Iris pigment epithelial cell (primary cell): ENCODE measurements around the gene SGMS1.
"Not testable (repeated sequence)": the region's sequence is repeated elsewhere in the genome, so short reads cannot be mapped to it uniquely, and the experiment has no call there.

Experiments
- DNase-seq: peaks from one replicate; pipeline ENCODE4 v3.0.0-alpha.2; 2011; ENCODE audit warnings: low read depth

Gene SGMS1

DNA sequence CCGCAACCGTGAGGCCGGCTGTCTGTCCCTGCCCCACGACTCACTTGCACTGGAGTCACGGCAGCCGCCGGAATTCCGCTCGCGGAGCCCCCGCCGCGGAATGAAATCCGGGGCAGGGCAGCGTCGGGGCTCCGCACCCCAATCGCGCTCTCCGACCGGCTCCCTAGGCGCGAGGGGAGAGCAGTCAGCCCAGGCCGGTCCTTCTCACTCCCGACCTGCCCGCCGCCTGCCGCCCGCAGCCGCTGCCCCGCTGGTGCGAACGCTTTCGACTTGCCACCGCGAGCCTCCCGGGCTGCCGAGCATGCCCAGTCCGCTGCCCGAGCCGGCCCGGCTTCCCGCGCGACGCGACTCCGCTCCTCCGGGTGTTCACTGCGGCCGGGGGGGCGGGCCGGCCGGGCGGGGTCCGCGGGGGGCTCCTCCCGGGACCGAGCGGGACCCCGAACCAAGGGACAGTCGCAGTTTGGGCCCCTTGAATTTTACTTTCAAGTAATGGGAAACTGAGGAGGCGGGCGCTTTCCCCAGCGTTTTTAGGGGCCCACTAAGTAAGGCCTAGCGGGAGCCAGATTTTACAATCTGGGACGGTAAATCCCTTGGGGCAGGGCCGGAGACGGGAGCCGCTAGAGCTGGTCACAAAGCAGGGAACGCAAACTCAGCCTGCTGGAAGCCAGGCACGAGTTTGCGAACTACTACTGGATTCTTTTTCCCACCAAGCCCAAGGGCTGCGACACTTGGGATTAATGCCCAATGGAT lies at the start of gene SGMS1:
TSS of gene SGMS1 (minus strand) at position 294 of the 750 bp plus-strand sequence. CDS start 279,842 bp downstream, outside the sequence.
- peak; percentile 93 for DNase-seq

DNA sequence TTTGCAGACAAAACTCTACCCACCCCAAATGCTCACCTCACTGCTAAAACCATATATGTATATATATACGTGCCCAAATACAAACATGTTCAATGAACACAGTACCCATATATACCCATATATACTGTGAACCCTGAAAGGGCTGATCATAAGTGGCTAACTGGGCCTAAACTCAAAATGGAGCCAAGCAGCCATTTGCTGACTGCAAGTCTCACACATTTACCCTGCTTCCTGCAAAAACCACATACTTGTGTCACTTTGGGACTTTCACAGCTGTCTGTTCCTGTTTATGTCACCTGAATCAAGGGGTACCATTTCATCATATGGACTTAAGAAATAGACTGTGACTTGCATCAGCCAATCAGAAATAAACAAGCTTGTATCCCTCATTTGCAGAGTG lies 48.4 kb upstream of the SGMS1 start:
- not testable (repeated sequence) for DNase-seq

DNA sequence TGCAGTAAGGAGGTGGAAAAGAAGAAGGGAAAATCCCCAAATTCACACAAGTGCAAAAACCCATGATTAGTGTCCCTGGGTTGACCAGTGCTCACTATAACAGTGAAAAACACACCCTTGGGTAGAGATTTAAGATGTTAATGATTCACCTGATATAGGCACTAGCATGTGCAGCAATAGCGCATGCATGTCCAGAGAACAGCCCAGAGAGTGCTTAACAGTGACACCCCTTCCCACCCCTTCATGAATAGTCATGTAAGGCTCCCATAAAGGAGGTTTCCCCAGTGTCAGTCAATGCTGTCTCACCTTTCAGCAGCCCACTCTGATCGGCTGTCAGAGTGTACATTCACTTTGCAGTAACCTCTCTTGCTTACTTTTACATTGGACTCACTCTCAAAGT lies 47.9 kb upstream of the SGMS1 start:
- DNase-seq: not testable (repeated sequence)

DNA sequence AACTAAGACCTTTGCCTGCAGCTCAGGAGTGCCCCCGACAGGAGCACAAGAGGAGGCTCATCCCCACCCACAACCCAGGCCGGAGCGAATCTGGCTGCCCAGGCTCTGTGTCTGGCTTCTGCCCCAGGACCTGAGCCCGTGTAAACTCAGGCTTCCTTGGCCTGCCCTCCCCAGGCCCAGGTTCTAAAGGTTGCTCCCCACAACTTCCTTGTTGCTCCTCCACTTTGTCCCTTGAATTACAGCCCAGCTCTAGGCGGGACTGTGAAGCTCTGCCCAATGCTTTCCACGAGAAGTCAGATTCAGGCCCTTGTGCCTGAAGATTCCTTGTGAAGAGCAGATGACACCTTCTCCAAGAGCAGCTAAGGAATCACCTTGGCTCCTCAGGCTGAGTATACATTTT lies 46.2 kb upstream of the SGMS1 start:
- DNase-seq: not testable (repeated sequence)

DNA sequence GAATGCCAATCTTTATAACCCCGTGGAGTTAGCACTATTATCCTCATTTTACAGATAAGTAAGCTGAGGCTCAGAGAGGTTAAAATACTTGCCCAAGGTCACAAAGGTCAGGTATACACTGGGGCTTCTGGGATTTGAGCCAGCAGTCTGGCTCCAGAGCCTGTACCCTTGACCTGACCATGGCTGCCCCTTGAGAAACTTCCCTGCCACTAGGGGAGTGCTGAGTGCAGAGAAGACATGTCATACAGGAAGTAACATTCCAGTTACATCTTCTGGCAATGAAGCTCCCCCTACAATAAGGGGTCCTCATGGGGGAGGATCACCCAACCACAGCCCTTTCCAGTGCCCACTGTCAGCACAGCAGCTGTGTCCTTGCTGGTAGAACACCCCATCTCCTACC lies 43.6 kb upstream of the SGMS1 start:
- DNase-seq: not testable (repeated sequence)

DNA sequence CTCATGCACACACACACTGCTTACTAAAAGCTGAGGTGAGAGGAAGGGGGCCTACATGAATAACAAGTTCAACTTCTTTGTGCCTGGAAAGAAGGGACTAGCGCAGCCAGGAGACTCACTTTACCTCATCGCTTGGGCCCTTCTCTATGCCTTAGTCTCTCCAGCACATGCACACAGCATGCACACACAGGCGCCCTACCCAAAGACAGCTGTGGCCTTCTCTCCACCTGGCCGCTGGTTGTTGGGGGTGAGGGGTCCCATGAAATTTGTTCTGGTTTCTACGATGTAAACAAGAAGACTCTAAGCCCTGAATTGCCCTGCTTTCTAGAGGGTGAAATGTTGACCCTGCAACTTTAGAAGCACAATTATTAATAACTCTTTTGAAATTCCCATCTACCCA lies 38.7 kb upstream of the SGMS1 start:
- DNase-seq: not testable (repeated sequence)

DNA sequence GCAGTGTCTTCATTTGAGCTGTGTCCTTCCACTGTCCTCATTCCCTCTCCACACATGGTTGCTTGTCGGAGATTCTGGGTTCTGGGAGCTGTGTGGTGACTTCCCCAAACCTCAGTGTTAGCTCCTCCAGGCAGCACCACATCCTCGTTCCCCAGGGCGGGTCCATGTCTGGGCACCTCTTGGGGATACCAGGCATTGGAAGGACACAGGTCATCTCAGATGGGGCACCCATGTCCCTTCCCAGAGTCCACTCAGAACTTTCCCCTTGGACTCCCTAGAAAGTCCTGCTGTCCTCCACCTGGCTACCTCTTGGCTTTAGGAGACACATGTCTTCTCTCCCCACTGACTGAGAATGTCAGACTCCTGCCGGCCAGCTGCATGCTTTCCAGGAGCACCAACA lies 37.8 kb upstream of the SGMS1 start:
- DNase-seq: not testable (repeated sequence)

DNA sequence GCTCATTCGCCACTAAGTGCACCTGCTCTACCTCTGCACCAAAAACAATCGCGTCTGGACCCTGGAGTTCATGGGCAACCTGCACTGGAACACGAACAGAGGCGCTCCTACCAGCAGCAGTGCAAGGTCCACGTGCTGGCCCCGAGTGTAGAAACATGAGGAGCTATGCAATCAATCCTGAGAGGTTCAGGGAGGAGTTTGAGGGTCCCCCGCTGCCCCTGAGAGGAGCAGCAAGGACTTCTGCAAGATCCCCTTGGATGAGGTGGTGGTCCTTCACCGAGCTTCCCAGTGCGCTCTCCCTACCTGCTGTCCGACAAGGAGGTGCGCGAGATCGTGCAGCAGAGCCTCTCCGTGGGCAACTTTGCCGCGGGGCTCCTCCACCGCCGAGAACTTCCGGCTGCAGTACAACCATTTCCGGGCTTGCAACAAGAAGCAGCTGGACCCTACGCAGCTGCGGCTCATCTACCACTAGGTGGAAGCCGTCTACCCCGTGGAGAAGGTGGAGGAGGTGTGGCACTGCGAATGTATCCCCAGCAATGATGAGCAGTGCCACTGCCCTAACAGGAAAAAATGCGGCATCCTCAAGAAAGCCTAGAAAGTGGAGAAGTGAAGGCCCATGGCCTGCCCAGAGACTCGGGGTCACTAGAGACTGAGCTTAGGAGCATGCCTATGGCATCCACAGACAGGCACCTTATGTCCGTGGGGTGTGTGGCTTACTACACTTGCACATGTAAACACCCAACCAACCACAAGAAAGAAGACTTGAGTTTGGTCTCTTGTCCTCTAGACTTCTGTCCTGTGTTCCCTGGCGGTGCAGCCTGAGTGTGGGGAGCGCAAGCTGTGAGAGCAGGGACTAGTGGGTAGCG lies 36.3 kb upstream of the SGMS1 start:
- DNase-seq: not testable (repeated sequence)

DNA sequence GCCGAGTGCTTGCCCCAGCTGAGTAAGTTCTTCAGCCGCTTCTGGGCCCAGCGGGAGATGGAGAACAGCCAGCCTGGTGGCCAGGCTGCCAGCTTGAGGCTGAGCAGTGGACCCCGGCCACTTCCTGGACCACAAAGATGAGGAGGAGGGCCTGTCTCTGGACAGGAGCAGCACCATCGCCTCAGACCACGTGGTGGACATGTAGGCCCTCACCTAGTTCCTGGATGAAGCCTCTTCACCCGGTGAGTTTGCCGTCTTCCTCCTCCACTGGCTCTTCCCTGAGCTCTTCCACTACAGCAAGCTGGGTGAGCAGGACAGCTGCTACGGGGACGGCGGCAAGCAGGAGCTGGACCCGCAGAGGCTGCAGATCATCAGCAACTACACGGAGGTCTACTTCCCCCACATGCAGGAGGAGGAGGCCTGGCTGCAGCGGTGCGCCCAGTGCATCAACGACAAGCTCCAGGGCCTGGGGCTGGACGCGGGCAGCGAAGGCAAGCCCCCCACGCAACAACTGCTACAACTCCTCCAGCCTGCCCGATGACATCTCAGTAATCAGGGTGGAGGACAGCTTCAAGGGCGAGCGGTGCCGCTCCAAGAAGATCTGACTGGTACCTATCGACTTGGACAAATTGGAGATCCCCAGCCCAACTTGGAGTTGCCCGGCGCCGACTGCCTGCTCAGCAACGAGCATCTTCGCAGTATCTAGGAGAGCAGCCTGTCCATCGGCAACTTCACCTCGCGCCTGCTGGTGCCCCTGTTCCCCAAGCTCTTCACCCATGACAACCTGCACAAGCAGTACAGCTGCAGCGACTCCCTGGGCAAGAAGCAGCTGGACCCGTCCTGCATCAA lies 35.5 kb upstream of the SGMS1 start:
- DNase-seq: not testable (repeated sequence)

DNA sequence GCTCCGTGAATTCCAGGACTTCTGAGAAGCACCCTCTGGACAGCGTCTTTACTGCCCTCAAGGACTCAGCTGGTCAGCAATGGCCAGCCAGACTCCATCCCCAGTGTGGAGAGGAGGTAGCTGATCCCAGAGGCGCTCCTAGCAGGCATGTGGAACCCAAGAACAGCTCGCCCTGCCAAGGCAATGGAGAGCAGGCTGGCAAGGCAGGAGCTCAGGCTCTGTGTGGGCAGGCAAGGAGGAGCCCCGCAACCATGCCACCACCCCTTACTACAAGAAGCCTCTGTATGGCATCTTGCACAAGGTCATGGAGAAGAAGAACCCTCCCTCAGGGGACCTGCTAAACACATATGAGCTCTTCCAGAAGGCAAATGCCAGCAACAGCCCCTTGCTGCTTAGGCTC lies 34.4 kb upstream of the SGMS1 start:
- DNase-seq: no peak

DNA sequence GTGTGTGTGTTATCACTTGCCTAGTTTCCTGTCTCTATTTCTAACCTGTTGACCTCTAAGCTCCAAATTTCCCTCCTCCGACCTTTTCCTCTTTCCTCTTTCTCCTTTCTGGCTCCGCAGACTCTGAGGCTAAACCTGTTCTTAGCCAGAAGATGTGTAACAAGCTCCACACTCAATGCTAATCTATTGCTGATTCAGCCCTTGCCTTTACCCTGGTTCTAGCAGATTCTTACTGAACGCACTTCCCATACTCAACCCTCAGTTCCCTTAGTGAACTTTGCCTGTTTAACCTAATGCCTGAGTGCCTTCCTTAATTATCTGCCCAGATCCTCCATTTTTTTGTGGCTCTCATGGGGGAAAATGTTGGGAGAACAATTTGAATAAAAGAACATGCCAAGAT lies 30.0 kb upstream of the SGMS1 start:
- DNase-seq: no peak

DNA sequence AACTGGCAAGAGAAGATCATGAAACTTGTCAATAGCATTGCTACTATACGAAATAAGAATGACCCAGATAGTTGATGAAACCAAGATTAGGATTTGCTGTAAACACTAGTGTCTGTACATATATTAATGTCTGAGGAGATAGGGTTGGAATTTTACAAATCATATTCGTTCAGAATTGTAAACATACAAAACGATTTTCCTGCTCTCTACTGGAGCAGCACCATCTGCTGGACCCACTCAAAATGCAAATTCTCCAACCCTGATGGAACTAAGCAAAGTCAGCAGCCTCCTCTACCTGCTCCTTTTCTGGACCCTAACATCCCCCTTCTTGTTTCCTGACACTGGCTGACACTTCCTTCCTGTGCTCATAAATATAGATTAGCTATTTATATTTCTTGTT lies 29.4 kb upstream of the SGMS1 start:
- DNase-seq: peak; percentile 64

DNA sequence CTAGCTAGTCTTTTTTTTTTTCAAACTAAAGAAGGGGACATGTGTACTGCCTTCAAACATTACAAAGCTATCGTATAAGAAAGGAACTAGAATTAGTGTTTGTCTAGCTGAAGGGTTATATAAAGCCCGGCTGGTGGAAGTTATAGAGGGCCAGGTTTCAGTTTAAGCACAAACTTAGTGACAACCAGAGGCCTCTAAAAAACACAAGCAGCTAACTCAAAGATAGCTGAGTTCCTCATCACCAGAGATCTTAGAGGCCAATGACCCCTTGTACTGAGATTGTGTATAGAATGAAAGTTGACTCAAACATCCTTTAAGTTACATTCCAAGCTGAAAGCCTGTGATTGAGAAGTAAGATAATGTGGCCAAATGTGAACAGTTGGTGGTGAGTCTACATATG lies 28.1 kb upstream of the SGMS1 start:
- DNase-seq: peak; percentile 45

DNA sequence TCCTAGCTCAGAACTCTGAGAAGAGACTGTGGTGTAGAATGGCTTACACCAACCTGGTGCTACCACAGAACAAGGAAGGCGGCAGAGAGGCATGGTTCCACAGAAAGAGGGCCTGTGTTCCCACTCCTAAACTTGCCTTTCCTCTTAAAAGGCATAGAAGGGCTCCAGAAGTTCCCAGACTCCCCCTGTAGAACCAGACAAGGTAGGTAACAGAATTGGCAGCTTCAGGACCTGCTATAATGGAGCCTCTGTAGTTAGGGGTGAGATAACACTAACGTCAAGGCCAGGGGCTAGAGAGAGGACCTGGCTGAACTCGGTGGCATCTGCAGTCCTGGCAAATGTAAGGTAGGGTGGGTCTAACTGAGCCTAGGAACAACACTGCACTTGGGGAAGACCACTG lies 26.7 kb upstream of the SGMS1 start:
- DNase-seq: no peak

DNA sequence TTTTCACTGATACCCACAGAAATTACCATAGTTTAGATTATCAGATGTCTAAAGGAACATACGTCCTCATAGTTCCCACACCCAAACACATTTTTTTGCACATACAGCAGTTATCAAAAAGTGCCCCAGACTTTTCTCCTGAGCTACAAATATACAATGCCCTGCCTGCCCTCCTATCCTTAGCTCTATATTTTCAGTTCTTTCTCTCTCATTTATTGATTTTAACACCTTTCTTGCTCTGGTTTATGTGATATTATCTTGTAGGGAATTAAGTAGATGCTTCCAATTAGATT lies 25.1 kb upstream of the SGMS1 start:
- DNase-seq: peak; percentile 18

DNA sequence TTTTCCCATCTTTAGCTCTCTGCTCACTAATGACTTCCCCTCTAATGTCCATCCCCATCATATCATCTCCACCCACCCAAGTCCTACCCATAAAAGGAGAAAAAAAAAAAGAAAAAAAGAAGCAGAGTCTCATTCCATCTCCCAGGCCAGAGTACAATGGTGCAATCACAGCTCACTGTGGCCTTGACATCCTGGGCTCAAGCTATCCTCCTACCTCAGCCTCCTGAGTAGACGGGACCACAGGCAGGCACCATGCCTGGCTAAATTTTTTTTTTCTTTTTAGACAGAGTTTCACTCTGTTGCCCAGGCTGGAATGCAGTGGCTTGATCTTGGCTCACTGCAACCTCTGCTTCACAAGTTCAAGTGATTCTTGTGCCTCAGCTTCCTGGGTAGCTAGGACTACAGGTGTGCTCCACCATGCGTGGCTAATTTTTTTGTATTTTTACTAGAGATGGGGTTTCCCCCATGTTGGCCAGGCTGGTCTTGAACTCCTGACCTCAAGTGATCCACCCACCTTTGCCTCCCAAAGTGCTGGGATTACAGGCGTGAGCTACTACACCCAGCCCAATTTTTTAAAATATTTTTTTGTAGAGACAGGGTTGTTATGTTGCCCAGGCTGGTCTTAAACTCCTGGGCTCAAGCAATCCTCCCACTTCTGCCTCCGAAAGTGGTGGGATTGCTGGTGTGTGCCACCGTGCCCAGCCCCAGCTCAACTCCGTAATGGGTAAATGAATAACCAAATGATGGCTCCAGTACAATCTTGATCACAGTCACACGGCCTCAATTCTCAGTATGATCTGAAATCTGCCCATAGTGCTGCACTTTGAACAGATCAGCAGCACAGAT lies 24.6 kb upstream of the SGMS1 start:
- no peak for DNase-seq

DNA sequence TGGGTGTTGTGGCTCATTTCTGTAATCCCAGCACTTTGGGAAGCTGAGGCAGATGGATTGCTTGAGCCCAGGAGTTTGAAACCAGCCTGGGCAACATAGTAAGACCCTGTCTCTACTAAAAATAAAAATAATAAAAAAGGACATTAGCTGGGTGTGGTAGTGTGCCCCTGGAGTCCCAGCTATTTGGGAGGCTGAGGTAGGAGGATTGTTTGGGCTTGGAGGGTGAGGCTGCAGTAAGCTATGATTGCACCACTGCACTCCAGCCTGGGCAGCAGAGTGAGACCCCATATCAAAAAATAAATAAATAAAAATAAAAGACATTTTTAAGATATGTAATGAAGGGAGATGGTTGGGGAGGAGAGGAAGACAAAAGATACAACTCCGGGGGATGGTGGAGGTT lies 23.6 kb upstream of the SGMS1 start:
- not testable (repeated sequence) for DNase-seq

DNA sequence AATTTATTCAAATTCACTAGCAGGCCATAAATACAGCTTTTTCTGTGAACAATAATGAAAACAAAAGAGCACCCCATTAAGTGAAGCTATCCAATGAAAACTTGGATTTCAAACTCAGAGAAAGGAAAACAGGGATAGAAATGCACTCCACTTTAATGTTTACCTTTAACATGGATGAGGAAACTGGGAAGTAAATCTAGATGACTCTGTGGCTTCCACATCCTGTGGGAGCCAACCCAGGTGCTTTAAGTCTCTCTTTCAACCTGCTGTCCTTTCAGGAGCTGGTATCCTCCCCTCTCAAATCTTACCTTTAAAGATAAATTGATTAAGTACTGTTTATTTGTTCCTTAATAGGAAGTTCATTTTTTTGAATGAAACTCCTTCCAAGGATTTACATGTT lies 21.5 kb upstream of the SGMS1 start:
- no peak for DNase-seq

DNA sequence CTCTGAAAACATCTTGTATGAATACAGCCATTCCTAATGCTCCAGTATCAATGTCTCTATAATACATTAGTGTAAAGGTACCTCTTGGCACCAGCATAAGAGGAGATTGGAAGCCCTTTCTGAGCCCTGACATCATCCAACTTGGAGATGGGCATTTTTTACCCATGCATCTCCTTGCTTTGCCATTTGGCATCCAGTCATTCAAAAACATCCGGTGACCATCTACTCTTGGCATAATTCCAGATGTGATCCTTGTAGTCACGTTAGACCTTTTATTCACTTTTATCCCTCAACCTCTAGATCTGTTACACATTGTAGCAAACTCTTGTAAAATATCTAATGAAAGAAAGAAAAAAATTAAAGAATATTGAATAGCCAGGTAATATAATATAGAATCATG lies 17.9 kb upstream of the SGMS1 start:
- no peak for DNase-seq

DNA sequence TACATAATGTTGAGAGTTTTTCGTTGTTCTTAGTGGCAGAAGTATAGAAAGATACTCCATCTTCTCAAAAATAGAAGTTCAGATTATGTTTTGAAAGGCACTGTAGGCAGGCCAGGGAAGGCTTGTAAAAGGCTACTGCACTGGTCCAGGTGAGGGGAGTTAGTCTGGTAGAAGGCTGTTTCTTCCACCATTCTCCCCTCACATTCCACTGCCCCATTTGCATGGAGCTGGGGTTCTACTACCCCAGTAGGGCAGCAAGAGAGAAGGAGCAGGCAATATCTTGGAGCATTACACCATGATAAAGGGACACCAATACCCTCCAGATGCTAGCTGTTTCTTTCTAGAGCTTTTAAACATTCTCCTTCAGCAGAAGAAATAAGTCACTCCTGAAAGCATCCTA lies 16.5 kb upstream of the SGMS1 start:
- DNase-seq: no peak
